ENCODE measurements around the gene KNOP1.
A peak's percentile ranks its signal among the peaks of the same experiment; 100 is the strongest.
"Not testable (repeated sequence)": the region's sequence is repeated elsewhere in the genome, so short reads cannot be mapped to it uniquely, and the experiment has no call there.

KNOP1 gene

DNA sequence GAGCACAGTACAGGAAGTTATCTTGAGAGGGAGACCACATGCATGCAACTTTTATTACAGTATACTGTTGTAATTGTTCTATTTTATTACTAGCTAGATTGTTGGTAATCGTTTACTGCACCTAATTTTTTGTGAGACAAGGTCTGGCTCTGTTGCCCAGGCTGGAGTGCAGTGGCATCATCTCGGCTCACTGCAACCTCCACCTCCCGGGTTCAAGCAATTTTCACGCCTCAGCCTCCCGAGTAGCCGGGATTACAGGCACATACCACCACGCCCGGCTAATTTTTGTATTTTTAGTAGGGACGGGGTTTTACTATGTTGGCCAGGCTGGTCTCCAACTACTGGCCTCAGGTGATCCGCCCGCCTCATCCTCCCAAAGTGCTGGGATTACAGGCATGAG lies 1.3 kb downstream of the KNOP1 start:
- Mint-ChIP-seq H3K4me3 (peak overlapping the region; percentile 87), H3K27ac (peak overlapping the region; percentile 93), H3K36me3 (peaks cover 45% of the 10 kb centered on the region), H3K4me1 (peaks cover 25% of the 10 kb centered on the region)
- not testable (repeated sequence) for DNase-seq (ENCODE audit: low spot score in 2 of 2); ATAC-seq; H3K9me3 Mint-ChIP-seq

DNA sequence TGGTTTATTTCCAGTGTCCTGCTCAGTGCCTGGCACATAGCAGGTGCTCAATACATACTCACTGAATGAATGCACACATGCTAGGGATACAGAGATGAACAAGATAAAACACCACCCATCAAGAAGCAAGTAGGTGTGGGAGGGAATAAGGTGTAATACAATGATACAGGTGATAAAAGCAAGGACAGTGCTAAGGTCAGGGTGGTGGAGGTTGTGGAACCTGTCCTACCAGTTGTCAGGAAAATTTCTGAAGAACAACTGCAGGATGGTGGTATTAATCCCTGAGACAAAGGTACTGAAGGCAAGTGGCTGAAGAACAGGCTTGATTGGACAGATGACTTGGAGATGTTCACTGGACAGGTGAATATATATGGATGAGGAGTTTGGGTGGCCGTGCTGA lies 1.8 kb downstream of the KNOP1 start:
- Mint-ChIP-seq H3K4me3 (peak overlapping the region; percentile 87), H3K9me3 (no peaks in the 10 kb centered on the region), H3K36me3 (peaks cover 50% of the 10 kb centered on the region), H3K4me1 (peaks cover 25% of the 10 kb centered on the region), H3K27ac (peak overlapping the region; percentile 3)
- ATAC-seq (no peak), DNase-seq (ENCODE audit: low spot score in 2 of 2) (no peak)

DNA sequence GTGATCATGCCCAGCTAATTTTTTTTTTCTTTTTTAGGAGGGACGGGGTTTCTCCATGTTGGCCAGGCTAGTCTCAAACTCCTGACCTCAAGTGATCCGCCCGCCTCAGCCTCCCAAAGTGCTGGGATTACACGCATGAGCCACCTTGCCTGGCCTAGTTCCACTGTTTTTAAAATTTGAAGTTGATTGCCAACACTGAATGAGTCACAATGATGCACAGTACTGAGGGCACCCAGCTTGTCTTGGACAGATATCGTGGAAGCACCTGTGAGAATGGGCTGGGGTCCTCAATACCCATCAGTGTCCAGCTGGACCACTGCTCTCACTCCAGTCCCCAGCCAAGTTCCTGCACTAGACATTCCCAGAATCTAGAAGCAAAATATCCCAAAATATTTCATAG lies 2.5 kb downstream of the KNOP1 start:
- Mint-ChIP-seq H3K27ac (peak overlapping the region; percentile 3), H3K9me3 (no peaks in the 10 kb centered on the region), H3K4me3 (no peak overlapping the region), H3K4me1 (peaks cover 25% of the 10 kb centered on the region), H3K36me3 (peaks cover 56% of the 10 kb centered on the region)
- ATAC-seq, result no peak
- no peak for DNase-seq (ENCODE audit: low spot score in 2 of 2)

DNA sequence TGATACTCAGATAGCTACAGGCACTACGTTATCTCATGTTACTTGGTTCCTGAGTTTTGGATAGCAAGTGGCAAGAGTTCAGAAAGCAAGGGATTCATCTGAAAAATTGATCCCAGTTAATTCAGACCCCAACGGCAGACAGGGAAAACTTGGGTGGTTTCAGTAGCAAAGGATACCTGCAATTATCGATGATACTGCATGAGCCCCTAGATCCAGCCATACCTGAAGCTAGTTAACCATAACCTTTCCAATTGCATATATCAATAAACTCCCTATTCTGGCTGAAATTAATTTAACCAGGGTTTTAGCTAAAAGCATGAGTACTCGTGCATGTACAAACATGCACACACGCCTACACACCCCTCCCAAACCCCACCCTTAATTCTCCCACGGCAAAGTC lies 4.3 kb downstream of the KNOP1 start:
- DNase-seq (ENCODE audit: low spot score in 2 of 2), result no peak
- Mint-ChIP-seq H3K4me1 (peaks cover 37% of the 10 kb centered on the region), H3K9me3 (no peaks in the 10 kb centered on the region), H3K36me3 (peaks cover 75% of the 10 kb centered on the region), H3K27ac (peak overlapping the region; percentile 42), H3K4me3 (no peak overlapping the region)
- ATAC-seq, result no peak

DNA sequence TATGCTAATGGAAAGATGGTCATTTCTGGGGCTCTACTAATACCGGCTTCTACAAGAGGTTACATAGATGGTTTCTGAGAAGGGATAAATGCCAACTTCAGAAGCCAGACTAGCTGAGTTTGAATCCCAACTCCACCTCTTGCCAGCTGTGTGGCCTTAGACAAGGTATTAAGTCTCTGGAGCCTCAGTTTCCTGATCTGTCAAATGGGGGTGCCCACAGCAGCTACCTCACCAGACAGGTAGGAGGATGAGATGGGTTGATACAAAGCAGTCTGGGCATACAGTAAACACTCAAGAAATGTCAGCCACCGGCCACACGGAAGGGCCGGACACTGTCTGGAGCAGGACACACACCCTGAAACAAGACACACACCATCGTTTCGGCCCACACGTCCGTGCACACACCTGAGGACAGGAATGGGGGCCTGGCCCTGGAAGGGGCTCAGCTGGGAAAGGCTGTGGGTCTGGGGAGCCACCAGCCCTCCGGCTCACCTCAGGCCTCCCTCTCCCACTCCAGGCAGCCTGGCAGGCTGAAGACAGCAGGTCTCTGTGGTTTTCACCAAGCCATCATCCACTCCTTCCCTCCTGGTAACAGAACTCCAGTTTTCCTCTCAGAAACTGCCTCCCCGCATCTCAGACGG lies 5.5 kb downstream of the KNOP1 start:
- Mint-ChIP-seq H3K36me3 (peaks cover 74% of the 10 kb centered on the region), H3K9me3 (no peaks in the 10 kb centered on the region)
- no peak for ATAC-seq

DNA sequence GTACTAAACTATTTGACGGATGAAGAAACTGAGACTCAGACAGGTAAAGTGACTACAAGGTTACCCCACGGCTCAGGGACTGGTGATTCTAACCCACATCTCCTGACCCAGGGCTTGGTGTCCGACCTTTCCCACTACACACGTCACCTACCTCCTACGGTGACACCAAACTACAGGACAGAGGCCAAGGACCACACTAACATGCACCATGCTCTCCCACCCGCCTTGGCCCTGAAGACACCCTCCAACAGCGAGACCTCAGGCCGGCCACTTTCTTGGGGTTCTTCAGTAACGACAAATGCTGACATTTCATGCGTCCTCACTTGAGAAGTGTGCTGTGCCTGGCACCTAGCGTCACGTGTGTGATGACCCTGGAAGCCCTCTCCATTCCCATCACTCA lies 6.4 kb downstream of the KNOP1 start:
- ATAC-seq (no peak), DNase-seq (ENCODE audit: low spot score in 2 of 2) (no peak)
- peaks cover 78% of the 10 kb centered on the region for H3K36me3 Mint-ChIP-seq
- no peaks in the 10 kb centered on the region for H3K9me3 Mint-ChIP-seq
- H3K4me3 Mint-ChIP-seq, result no peak overlapping the region
- H3K27ac Mint-ChIP-seq, result no peak overlapping the region
- peaks cover 30% of the 10 kb centered on the region for H3K4me1 Mint-ChIP-seq

More for the DNA sequence above, 5.5 kb downstream of the KNOP1 start:
- Mint-ChIP-seq H3K27ac (no peak overlapping the region), H3K4me3 (no peak overlapping the region), H3K4me1 (peaks cover 37% of the 10 kb centered on the region)
- DNase-seq (ENCODE audit: low spot score in 2 of 2), result no peak

DNA sequence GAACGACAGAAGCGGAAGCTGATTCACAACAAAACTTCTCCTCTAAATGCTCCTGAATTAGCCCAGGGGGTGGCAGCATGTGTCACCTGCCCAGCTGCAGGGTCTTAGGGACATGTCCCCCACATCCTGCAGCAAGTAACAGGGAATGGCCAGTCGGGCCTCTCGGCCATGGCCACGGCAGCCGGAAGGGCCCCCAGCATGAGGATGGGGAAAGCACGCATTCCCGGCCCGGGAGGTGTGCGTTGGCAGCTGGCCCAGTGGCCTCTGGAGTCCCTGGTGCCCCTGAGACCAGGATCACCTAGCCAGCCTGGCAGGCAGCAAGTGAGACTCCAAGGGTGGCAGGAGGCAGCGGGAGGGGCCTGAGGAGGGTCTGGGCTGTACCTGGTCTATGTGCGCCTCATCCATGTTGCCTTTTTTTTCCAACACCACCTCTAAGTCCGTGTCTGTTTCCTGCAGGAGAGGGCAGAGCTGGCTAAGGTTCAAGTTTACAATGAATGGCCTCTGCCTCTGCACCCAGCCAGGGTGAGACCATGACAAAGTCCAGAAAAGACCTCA lies 7.0 kb downstream of the KNOP1 start:
- DNase-seq (ENCODE audit: low spot score in 2 of 2) (no peak), ATAC-seq (no peak)
- Mint-ChIP-seq H3K27ac (no peak overlapping the region), H3K36me3 (peaks cover 84% of the 10 kb centered on the region), H3K4me1 (peaks cover 26% of the 10 kb centered on the region), H3K9me3 (no peaks in the 10 kb centered on the region), H3K4me3 (no peak overlapping the region)

DNA sequence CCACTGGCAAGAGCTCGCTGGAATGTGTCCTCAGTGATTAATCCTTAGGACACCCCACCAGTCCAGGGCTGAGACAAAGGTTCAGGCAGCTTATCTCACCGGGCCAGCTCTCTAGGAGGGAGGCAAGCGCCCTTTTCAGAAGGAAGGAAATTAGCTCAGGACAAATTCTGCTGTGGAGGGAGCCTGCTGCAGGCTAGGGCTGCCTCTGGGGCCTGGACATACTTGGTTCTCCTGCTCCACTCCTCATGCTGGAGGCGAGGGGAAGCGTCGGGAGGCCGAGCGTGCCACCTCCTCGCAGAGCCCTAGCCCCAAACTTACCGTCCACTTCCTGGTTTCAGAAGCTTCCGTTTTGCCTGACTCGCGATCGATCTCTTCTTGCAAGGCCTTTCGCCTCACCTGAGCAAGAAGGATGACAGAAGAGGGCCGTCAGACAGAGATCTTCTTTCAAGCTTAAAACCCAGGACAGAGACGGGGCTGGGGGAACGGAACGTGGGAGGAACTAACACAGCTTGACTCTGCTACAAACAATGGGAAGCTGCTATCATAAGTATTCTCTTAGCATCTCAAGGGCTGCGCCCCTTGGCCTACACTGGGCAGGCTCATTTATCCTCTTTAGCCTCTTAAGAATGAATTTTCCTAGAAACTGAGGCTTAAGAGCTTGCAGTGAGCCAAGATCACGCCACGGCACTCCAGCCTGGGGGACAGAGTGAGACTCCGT lies 7.7 kb downstream of the KNOP1 start:
- no peaks in the 10 kb centered on the region for H3K9me3 Mint-ChIP-seq
- DNase-seq (ENCODE audit: low spot score in 2 of 2) (no peak), ATAC-seq (no peak)
- no peak overlapping the region for H3K4me3 Mint-ChIP-seq
- H3K36me3 Mint-ChIP-seq, result peaks cover 85% of the 10 kb centered on the region
- H3K4me1 Mint-ChIP-seq, result peaks cover 24% of the 10 kb centered on the region
- peak overlapping the region; percentile 90 for H3K27ac Mint-ChIP-seq

DNA sequence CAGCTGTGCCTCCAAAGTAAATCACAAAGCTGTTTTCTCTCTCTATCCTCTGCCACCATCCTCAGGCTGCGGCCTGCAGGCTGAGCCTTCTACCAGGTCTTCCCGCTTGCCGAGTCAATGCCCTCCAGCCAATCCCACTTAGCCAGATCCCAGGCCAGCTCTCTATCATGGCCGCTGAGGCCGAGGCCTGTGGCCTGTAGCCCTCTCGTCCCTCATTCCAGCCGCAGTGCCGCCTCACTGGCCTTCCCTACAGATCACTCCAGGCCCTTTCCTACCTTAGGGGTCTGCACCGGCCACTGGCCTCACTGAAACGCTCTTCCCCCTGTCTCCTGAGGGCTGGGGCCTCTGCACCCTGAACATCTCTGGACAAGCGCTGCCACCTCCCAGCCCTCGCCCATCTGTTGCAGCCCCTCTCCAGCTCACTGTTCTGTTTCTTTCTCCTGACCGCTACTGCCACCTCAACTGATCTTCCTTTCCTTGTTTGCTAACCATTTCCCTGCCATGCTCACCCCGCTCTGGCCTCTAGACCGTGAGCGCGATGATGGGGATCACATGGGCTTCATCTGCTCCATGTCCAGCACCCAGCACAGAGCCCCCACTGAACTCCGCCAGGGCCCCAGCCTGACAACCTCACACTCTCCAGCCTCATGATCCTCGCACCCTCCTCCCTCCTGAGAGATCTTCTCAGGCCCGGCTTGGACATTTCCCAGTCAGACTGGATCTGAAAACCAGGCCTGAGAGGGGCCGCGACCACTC lies 8.5 kb downstream of the KNOP1 start:
- Mint-ChIP-seq H3K36me3 (peaks cover 85% of the 10 kb centered on the region), H3K4me1 (peaks cover 20% of the 10 kb centered on the region), H3K4me3 (no peak overlapping the region), H3K27ac (peak overlapping the region; percentile 90), H3K9me3 (no peaks in the 10 kb centered on the region)
- ATAC-seq, result no peak
- DNase-seq (ENCODE audit: low spot score in 2 of 2), result no peak

DNA sequence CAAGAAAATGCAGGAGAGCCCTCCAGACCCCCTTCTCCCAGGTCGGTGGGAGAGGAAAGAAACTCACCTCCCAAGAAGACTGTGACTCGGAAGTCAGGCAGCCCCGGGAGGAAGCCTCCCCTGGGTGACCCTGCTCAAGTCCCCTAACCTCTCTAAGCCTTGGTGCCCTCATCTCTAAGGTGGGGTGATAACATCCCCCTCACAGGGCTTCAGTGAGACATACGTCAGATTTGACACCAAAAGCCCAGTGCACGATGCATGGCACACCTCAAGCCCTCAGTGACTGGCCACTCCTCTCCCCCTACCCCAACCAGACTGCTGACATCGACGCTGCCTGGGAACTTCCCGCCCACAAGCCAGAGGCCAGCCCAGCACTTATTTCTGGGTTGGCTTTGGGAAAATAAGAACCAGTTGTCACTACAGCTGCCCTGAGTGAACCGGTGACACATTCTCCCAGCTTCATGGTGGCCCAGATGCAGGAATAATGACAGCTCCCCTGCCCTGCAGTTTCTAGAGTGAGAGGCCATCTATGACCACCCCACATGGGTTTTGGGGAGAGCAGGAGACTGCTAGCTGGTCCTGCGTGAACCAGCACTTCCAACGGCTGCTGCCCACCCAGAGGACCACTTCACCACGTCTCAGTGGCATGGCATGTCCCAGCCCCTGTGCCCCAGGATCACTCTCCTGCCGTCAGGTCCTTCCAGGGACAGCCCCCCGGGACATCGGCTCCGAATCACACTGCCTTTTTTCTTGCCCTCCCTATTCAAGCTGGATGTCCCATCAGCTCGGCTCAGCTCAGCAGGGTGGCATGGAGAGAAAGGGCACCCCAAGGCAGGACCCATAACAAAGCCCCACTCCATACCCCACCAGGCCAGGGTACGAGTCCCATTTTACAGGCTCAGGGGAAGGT lies 9.5 kb downstream of the KNOP1 start:
- H3K36me3 Mint-ChIP-seq, result peaks cover 86% of the 10 kb centered on the region
- H3K9me3 Mint-ChIP-seq, result no peaks in the 10 kb centered on the region
- no peak for ATAC-seq

DNA sequence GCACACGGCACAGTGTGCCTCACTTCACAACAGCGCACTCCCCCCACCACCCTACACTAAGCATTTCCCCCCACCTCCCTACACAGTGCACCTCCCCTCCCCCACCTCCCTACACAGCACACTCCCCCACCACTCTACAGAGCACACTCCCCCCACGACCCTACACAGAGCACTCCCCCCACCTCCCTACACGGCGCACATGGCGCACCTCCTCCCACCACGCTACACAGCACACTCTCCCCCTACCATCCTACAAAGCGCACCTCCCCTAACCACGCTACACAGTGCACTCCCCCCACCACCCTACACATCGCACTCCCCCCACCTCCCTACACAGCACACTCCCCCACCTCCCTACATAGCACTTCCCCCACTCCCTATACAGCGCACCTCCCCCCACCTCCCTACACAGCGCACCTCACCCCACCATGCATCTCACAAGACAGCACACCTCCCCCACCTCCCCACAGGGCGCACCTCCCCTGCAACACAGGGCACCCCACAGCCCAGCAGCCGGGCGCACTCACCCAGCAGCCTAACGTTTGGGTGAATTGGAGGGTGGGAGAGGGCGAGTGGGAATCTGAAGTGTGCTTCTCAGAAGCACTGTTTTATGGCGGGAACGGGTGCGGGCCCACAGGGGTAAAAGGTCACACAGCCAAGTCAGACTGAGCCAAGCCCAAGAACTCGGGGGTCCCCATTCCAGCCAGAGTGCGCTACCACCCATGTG lies 10.3 kb downstream of the KNOP1 start:
- H3K4me3 Mint-ChIP-seq, result no peak overlapping the region
- H3K4me1 Mint-ChIP-seq, result peaks cover 12% of the 10 kb centered on the region
- peaks cover 86% of the 10 kb centered on the region for H3K36me3 Mint-ChIP-seq
- DNase-seq (ENCODE audit: low spot score in 2 of 2) (no peak), ATAC-seq (no peak)
- H3K27ac Mint-ChIP-seq, result no peak overlapping the region
- no peaks in the 10 kb centered on the region for H3K9me3 Mint-ChIP-seq

More for the DNA sequence above, 9.5 kb downstream of the KNOP1 start:
- no peak overlapping the region for H3K4me3 Mint-ChIP-seq
- peaks cover 12% of the 10 kb centered on the region for H3K4me1 Mint-ChIP-seq
- no peak for DNase-seq (ENCODE audit: low spot score in 2 of 2)
- peak overlapping the region; percentile 90 for H3K27ac Mint-ChIP-seq

DNA sequence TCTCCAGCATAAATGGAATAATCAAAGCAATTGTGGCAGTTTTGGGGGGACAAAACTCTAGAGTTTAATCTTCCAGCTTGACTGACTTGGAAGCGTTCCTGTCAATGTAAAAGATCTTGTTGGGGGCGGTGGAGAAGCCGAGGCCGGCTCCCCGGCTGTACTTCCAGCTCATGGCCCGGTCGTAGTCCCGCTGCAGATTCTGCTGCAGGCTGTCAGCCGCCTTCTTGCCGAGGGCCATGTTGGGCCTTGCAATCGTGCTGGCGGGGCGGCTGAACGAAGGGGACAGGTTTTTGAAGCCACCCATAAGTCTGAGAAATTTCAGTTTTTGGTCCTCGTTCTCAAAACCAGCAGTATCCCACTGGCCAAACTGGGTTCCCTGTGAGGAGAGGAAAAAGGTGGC lies 11.2 kb downstream of the KNOP1 start:
- ATAC-seq (no peak), DNase-seq (ENCODE audit: low spot score in 2 of 2) (no peak)
- H3K36me3 Mint-ChIP-seq, result peaks cover 93% of the 10 kb centered on the region
- no peaks in the 10 kb centered on the region for H3K9me3 Mint-ChIP-seq
- peaks cover 12% of the 10 kb centered on the region for H3K4me1 Mint-ChIP-seq
- no peak overlapping the region for H3K27ac Mint-ChIP-seq
- H3K4me3 Mint-ChIP-seq, result no peak overlapping the region

DNA sequence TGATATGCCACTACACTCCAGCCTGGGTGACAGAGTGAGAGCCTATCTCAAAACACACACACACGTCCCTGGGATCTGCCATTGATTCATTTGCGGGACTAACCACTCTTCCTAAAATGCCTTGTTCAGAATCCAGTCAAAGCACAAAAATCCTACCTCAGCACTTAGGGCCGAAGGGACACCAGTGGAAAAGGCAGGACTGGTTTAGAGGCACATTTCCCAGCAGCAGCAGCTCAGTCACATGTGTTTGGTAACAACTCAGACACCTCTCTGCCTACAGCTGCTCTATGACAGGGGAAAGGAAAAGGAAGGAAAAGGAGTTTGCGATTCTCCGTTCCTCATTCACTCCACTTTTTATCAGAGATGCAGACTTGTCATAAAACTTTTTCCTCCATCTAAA lies 12.2 kb downstream of the KNOP1 start:
- no peak for ATAC-seq
- no peaks in the 10 kb centered on the region for H3K9me3 Mint-ChIP-seq
- H3K4me3 Mint-ChIP-seq, result no peak overlapping the region
- H3K4me1 Mint-ChIP-seq, result peaks cover 12% of the 10 kb centered on the region
- no peak overlapping the region for H3K27ac Mint-ChIP-seq
- H3K36me3 Mint-ChIP-seq, result peaks cover 93% of the 10 kb centered on the region
- no peak for DNase-seq (ENCODE audit: low spot score in 2 of 2)

DNA sequence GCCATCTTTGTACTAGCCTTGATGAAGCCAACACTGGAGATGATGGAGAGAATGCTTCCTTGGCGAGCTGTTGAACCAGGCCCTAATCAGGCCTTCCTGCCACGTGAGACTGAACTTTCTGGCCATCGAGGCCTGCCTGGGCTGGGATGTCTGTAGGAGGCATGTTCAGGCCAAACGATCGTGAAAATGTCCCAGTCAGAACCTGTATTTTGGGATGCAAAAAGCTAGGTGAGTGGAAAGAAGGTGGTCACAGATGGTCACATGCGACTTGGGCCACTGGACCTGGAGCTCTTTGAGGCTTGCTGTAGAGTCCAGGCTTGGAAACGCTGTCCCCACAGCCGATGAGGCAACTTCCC lies 12.9 kb downstream of the KNOP1 start:
- Mint-ChIP-seq H3K36me3 (peaks cover 93% of the 10 kb centered on the region), H3K9me3 (no peaks in the 10 kb centered on the region), H3K27ac (no peak overlapping the region), H3K4me3 (no peak overlapping the region), H3K4me1 (peaks cover 12% of the 10 kb centered on the region)
- no peak for DNase-seq (ENCODE audit: low spot score in 2 of 2)
- no peak for ATAC-seq

Data from stimulated activated effector memory CD8-positive, alpha-beta T cell treated with anti-CD3 and anti-CD28 coated beads, Interleukin-12 subunit alpha, Interleukin-12 subunit beta, amount 100 ng/mL, for 72 hours (primary cell).